ENCODE results near the gene COQ2. TPM values are rescaled to one million over a fixed set of nuclear protein-coding genes. Genes with fewer than 3 reads are reported as not detected.
A peak's percentile ranks its signal among the peaks of the same experiment; 100 is the strongest.
"Not testable (repeated sequence)": the region's sequence is repeated elsewhere in the genome, so short reads cannot be mapped to it uniquely, and the experiment has no call there.

The COQ2 gene
- total RNA-seq, 1 donor from 2014 or later, result 14.6 TPM

DNA sequence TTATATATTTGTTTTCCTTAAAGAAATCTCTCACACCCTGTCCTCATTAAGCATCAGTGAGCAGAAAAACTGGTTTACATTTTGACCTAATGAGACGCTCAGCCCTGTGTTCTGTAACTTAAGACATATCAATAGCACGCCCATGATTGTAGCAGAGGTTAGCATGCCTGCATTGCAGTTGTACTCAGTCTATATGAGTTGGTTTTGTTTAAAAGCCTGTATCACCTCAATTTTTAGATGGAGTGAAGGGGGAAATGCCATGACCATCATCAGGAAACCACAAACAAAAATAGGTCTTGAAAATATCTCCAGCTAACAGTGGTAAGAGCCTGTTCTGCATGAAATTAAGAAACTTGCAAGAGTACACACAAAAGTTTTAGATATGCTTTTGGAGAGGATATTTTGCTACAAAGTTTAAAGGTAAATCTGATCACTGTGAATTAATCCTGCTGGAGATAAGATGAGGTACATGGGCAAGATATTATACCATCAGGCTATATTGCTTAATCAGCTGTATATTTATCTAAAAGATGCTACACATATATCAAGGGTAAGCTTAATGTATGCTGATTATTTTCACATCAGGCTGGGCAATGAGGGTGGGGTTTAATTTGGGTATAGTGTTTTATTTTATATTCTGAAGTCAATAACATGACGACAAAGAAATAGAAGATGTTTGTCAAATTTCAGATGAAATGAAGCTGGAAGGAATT lies 13.1 kb upstream of the COQ2 start:
- no peaks in the 10 kb centered on the region for H3K9me3 ChIP-seq
- H3K27ac ChIP-seq, result no peak overlapping the region
- H3K4me3 ChIP-seq, result no peak overlapping the region
- no peaks in the 10 kb centered on the region for H3K36me3 ChIP-seq
- ATAC-seq (no peak), DNase-seq (no peak)
- H3K4me1 ChIP-seq, result no peaks in the 10 kb centered on the region
- intact Hi-C loops (cut with DNase I), result no loop called here
- no peaks in the 10 kb centered on the region for H3K27me3 ChIP-seq (ENCODE audit: low read depth)
- no peak for TF ChIP-seq CTCF (IDR thresholded peaks at IDR 0.05)

- TF ChIP-seq CTCF (IDR thresholded peaks at IDR 0.05), result no peak
- Histone ChIP-seq H3K4me1 (no peaks in the 10 kb centered on the region), H3K27ac (no peak overlapping the region), H3K27me3 (ENCODE audit: low read depth) (no peaks in the 10 kb centered on the region), H3K4me3 (no peak overlapping the region), H3K36me3 (no peaks in the 10 kb centered on the region), H3K9me3 (no peaks in the 10 kb centered on the region)
- ATAC-seq (no peak), DNase-seq (no peak)
- intact Hi-C loops (cut with DNase I), result no loop called here
Observed at GRCh38 chr4:83293305-83294046, 8.9 kb upstream of the COQ2 start.

DNA sequence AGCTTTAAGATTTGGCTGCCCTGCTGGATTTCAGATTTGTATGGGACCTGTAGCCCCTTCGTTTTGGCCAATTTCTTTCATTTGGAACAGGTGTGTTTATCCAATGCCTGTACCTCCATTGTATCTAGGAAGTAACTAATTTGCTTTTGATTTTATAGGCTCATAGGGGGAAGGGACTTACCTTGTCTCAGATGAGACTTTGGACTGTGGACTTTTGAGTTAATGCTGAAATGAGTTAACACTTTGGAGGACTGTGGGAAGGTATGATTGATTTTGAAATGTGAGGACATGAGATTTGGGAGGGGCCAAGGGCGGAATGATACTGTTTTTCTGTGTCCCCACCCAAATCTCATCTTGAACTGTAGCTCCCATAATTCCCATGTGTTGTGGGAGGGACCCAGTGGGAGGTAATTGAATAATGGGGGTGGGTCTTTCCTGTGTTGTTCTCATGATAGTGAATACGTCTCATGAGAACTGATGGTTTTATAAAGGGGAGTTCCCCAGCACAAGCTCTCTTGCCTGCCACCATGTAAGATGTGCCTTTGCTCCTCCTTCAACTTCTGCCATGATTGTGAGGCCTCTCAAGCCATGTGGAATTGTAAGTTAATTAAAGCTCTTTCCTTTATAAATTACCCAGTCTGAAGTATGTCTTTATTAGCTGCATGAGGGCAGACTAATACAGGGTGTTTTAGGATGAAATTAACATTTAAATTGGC lies 5.6 kb upstream of the COQ2 start:
- DNase-seq; H3K4me3 ChIP-seq; ATAC-seq; H3K27ac ChIP-seq; H3K36me3 ChIP-seq; H3K4me1 ChIP-seq; H3K27me3 ChIP-seq (ENCODE audit: low read depth); H3K9me3 ChIP-seq; intact Hi-C loops (cut with DNase I): not testable (repeated sequence)

- ATAC-seq; H3K4me3 ChIP-seq; DNase-seq; H3K9me3 ChIP-seq; H3K27ac ChIP-seq; H3K36me3 ChIP-seq; H3K27me3 ChIP-seq (ENCODE audit: low read depth); intact Hi-C loops (cut with DNase I): not testable (repeated sequence)
- peaks cover 15% of the 10 kb centered on the region for H3K4me1 ChIP-seq
Observed at GRCh38 chr4:83288381-83288780, 3.8 kb upstream of the COQ2 start.

DNA sequence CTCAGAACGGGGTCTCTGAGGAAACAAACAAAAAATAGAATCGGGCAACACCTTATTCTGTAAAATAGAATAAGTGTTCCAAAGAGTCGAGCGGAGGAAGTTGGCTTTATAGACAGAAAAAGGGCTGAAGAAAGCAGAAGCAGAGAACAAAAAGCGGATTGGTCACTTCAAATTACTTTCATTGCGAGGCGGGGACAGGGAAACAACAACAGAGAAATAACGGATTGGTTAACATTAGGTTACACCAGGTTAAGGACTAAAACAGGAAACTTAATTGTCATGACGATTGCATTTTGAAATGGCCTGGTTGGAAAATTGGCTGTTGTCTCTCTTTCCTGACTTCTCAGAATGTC lies 433 bp upstream of the COQ2 start:
- peak; percentile 54 to 61 for ATAC-seq
- Histone ChIP-seq H3K4me3 (peak overlapping the region; percentile 58), H3K9me3 (no peaks in the 10 kb centered on the region), H3K27ac (peak overlapping the region; percentile 92), H3K27me3 (ENCODE audit: low read depth) (no peaks in the 10 kb centered on the region), H3K36me3 (no peaks in the 10 kb centered on the region), H3K4me1 (peaks cover 22% of the 10 kb centered on the region)
- DNase-seq, result no peak
- no peak for TF ChIP-seq CTCF (IDR thresholded peaks at IDR 0.05)
- intact Hi-C loops (cut with DNase I), result no loop called here

GRCh38 chr4:83283181-83283580 lies 1.4 kb downstream of the COQ2 start:
- Histone ChIP-seq H3K27ac (no peak overlapping the region), H3K36me3 (peaks cover 8% of the 10 kb centered on the region), H3K4me1 (peaks cover 22% of the 10 kb centered on the region), H3K9me3 (no peaks in the 10 kb centered on the region), H3K4me3 (no peak overlapping the region), H3K27me3 (ENCODE audit: low read depth) (no peaks in the 10 kb centered on the region)
- intact Hi-C loops (cut with DNase I), result no loop called here
- DNase-seq (no peak), ATAC-seq (no peak)
- TF ChIP-seq CTCF (IDR thresholded peaks at IDR 0.05), result no peak
